SH-SY5Y (cell line): Measurements from ENCODE around the gene ACTN4.

Experiments used
- GATA2 ChIP-seq: IDR thresholded peaks from 2 replicates; pipeline ENCODE4 v1.6.1; 2011; ENCODE audit warnings: mild to moderate bottlenecking, low read depth, low read length
- GATA3 ChIP-seq: IDR thresholded peaks from 2 replicates; pipeline ENCODE4 v1.6.1; 2011; ENCODE audit warnings: low read depth, mild to moderate bottlenecking, low read length, moderate library complexity

DNA sequence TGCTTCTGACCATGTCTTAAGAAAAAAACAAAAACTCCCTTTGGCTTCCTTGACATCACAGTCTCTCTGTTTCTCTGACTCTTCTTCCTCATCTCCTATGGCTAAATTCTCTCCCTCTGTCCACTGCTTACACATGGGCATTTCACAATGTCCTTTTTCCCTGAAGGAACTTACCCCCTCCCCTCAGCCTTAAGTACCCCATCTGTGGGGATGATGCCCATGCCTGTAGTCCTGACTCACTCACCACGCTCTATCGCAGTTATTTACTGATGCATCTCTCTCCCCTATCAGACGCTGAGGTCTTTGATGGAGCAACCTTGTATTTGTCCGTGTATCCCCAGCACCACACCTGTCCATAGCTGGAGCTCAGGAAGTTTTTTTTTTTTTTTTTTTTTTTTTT lies 32.4 kb downstream of the ACTN4 start:
- TF ChIP-seq GATA2 = no peak
- no peak for TF ChIP-seq GATA3
